Measurements from ENCODE around the gene ADARB1. TPM values are rescaled to one million over a fixed set of nuclear protein-coding genes. Genes with fewer than 3 reads are reported as not detected.

Gene ADARB1
- total and polyA plus RNA-seq, 2 donors (not counting 1 experiment from before 2014, with no cell fraction given): 17.1 to 33.3 TPM

GRCh38 chr21:45249626-45250025 is 175.2 kb downstream of the ADARB1 start:
- TF ChIP-seq EZH2 (IDR thresholded peaks at IDR 0.05; ENCODE audit: borderline replicate concordance, insufficient read depth, low read depth, low read length, poor library complexity, severe bottlenecking) (no peak), CTCF (IDR thresholded peaks at IDR 0.05) (no peak)
- H3K4me1 Mint-ChIP-seq: no peaks in the 10 kb centered on the region
- Histone ChIP-seq H3K4me2 (replicated peaks; ENCODE audit: low read depth, low read length, poor library complexity, severe bottlenecking) (no peak overlapping the region), H3K9me3 (ENCODE audit: control extremely low read depth in 1 of 3, control insufficient read depth in 2 of 3, insufficient read depth in 1 of 3, low read length in 2 of 3) (peaks cover 0 to 14% (median 0%) of the 10 kb centered on the region in 3 donors), H2AFZ (ENCODE audit: insufficient read depth, low read depth, low read length, poor library complexity, severe bottlenecking) (no peak overlapping the region), H4K20me1 (ENCODE audit: control insufficient read depth, insufficient read depth, low read length, poor library complexity, severe bottlenecking) (no peaks in the 10 kb centered on the region), H3K27ac (ENCODE audit: low read length in 2 of 2) (no peak overlapping the region), H3K79me2 (ENCODE audit: control insufficient read depth, insufficient read depth, low read length) (no peaks in the 10 kb centered on the region), H3K4me3 (ENCODE audit: control extremely low read depth in 1 of 5, extremely low read depth in 1 of 5, insufficient read depth in 1 of 5, low read depth in 2 of 5, low read length in 4 of 5) (no peak overlapping the region), H3K36me3 (replicated peaks in 1 of 2; ENCODE audit: control extremely low read depth in 1 of 2, control insufficient read depth in 1 of 2, extremely low read depth in 1 of 2, insufficient read depth in 2 of 2, low read length in 1 of 2) (no peaks in the 10 kb centered on the region), H3K9ac (ENCODE audit: low read length) (no peak overlapping the region), H3K4me1 (ENCODE audit: control insufficient read depth in 2 of 2, insufficient read depth in 2 of 2, low read length in 2 of 2) (no peaks in the 10 kb centered on the region), H3K27me3 (replicated peaks in 1 of 4; ENCODE audit: control extremely low read depth in 1 of 4, control insufficient read depth in 3 of 4, insufficient read depth in 4 of 4, low read length in 3 of 4) (peaks cover 0 to 8% (median 4%) of the 10 kb centered on the region in 4 experiments)
- intact Hi-C loops (cut with micrococcal nuclease): no loop called here
- H3K27me3 Mint-ChIP-seq: peaks cover 15% of the 10 kb centered on the region
- 84% methylated on average over 6 of the region's 6 CpGs for WGBS (ENCODE audit: insufficient coverage)
- DNase-seq (no peak), ATAC-seq (ENCODE audit: low read depth) (no peak)
- H3K9me3 Mint-ChIP-seq (ENCODE audit: insufficient read depth): no peaks in the 10 kb centered on the region
- POLR2A ChIA-PET: no interaction called here
- H3K4me3 Mint-ChIP-seq: no peak overlapping the region
- H3K27ac Mint-ChIP-seq: no peak overlapping the region
- CTCF ChIA-PET: no interaction called here

GRCh38 chr21:45250272-45250671 is 175.9 kb downstream of the ADARB1 start:
- POLR2A ChIA-PET: no interaction called here

More at GRCh38 chr21:45250272-45250671, 175.9 kb downstream of the ADARB1 start:
- no peak overlapping the region for H3K9ac ChIP-seq (ENCODE audit: low read length)
- Mint-ChIP-seq H3K4me3 (no peak overlapping the region), H3K27me3 (peaks cover 15% of the 10 kb centered on the region), H3K27ac (no peak overlapping the region), H3K4me1 (peaks cover 5% of the 10 kb centered on the region), H3K9me3 (ENCODE audit: insufficient read depth) (no peaks in the 10 kb centered on the region)
- H3K4me2 ChIP-seq (replicated peaks; ENCODE audit: low read depth, low read length, poor library complexity, severe bottlenecking): no peak overlapping the region
- no peak for DNase-seq
- CTCF ChIA-PET: no interaction called here
- H3K4me3 ChIP-seq (ENCODE audit: control extremely low read depth in 1 of 5, extremely low read depth in 1 of 5, insufficient read depth in 1 of 5, low read depth in 2 of 5, low read length in 4 of 5): no peak overlapping the region
- peaks cover 0 to 11% (median 4%) of the 10 kb centered on the region in 4 experiments for H3K27me3 ChIP-seq (replicated peaks in 1 of 4; ENCODE audit: control extremely low read depth in 1 of 4, control insufficient read depth in 3 of 4, insufficient read depth in 4 of 4, low read length in 3 of 4)
- no peak for ATAC-seq (ENCODE audit: low read depth)
- H3K36me3 ChIP-seq (replicated peaks in 1 of 2; ENCODE audit: control extremely low read depth in 1 of 2, control insufficient read depth in 1 of 2, extremely low read depth in 1 of 2, insufficient read depth in 2 of 2, low read length in 1 of 2): no peaks in the 10 kb centered on the region
- TF ChIP-seq CTCF (IDR thresholded peaks at IDR 0.05) (no peak), EZH2 (IDR thresholded peaks at IDR 0.05; ENCODE audit: borderline replicate concordance, insufficient read depth, low read depth, low read length, poor library complexity, severe bottlenecking) (no peak)
- H3K27ac ChIP-seq (ENCODE audit: low read length in 2 of 2): no peak overlapping the region
- WGBS (ENCODE audit: insufficient coverage): 94% methylated on average over 2 of the region's 3 CpGs
- H3K9me3 ChIP-seq (ENCODE audit: control extremely low read depth in 1 of 3, control insufficient read depth in 2 of 3, insufficient read depth in 1 of 3, low read length in 2 of 3): peaks cover 0 to 10% (median 0%) of the 10 kb centered on the region in 3 donors
- no peaks in the 10 kb centered on the region for H3K79me2 ChIP-seq (ENCODE audit: control insufficient read depth, insufficient read depth, low read length)
- intact Hi-C loops (cut with micrococcal nuclease): no loop called here
- no peaks in the 10 kb centered on the region for H4K20me1 ChIP-seq (ENCODE audit: control insufficient read depth, insufficient read depth, low read length, poor library complexity, severe bottlenecking)
- no peaks in the 10 kb centered on the region for H3K4me1 ChIP-seq (ENCODE audit: control insufficient read depth in 2 of 2, insufficient read depth in 2 of 2, low read length in 2 of 2)
- no peak overlapping the region for H2AFZ ChIP-seq (ENCODE audit: insufficient read depth, low read depth, low read length, poor library complexity, severe bottlenecking)

All from B cell (primary cell).